K562 (cell line): ENCODE data around the gene NR1I3. TPM values are rescaled to one million over a fixed set of nuclear protein-coding genes. Genes with fewer than 3 reads are reported as not detected.
A peak's percentile ranks its signal among the peaks of the same experiment; 100 is the strongest.

Experiments
- DLX4 ChIP-seq: fragments of 250-450 bp; sonication (Bioruptor Pico); IDR thresholded peaks from 2 replicates; pipeline ENCODE4 v1.6.1; 2021; ENCODE audit warnings: mild to moderate bottlenecking
- E2F5 ChIP-seq: sonication (generic); formaldehyde crosslinking; IDR thresholded peaks from 2 replicates; pipeline ENCODE4 v1.8.0; 2022; ENCODE audit warnings: mild to moderate bottlenecking, missing genetic modification reagents
- GATAD2B ChIP-seq: fragments of 450-650 bp; IDR thresholded peaks from 2 replicates; pipeline ENCODE4 v1.6.1; 2017; ENCODE audit warnings: mild to moderate bottlenecking, borderline replicate concordance
- KLF16 ChIP-seq: IDR thresholded peaks from 2 replicates; pipeline ENCODE4 v1.6.1; 2016; ENCODE audit warnings: antibody characterized with exemption
- REST ChIP-seq, 2 experiments: fragments of 450-650 bp; formaldehyde crosslinking in 1 of 2; IDR thresholded peaks; 2 replicates each; pipeline versions ENCODE4 v1.4.0 to v1.6.1; 2014 to 2020; ENCODE audit warnings: mild to moderate bottlenecking in 2 of 2, borderline replicate concordance in 1 of 2, low read depth in 1 of 2
- ZBTB11 ChIP-seq, 3 experiments: fragments of 200-800 bp in 1 of 3; fragments of 250-450 bp in 1 of 3; fragments of 450-650 bp in 1 of 3; sonication (Bioruptor Pico) in 1 of 3; sonication (Bioruptor generic) in 1 of 3; formaldehyde crosslinking in 1 of 3; IDR thresholded peaks; 2 replicates each; pipeline versions ENCODE4 v1.6.1 to v1.8.0; 2016 to 2022; ENCODE audit warnings: mild to moderate bottlenecking in 2 of 3, missing genetic modification characterization in 2 of 3, missing compliant biosample characterization in 1 of 3, moderate library complexity in 1 of 3
- ZNF592 ChIP-seq: fragments of 450-650 bp; IDR thresholded peaks from 2 replicates; pipeline ENCODE4 v1.6.1; 2017; ENCODE audit warnings: antibody characterized with exemption, mild to moderate bottlenecking
- polyA plus RNA-seq, 8 experiments: library from polyadenylated mRNA; depleted of rRNA in 4 of 8; stranded (reverse) in 5 of 8; unstranded in 3 of 8; fragments of >200 nt; fragmentation: Nextera tagmentation in 2 of 8; fragmentation: Illumina TruSeq in 1 of 8; extraction: Ambion mirVana in 2 of 8; extraction: Trizol in 1 of 8; gene quantifications; 2 replicates each; pipeline versions ENCODE4 v1.2.1 to v1.2.3, GENCODE V29; 2011 to 2014; ENCODE audit warnings: inconsistent platforms in 1 of 8, missing spikeins in 1 of 8
- total RNA-seq, 7 experiments: library from RNA; depleted of rRNA in 6 of 7; stranded (reverse); fragments of >200 nt in 6 of 7; fragmentation: Illumina TruSeq in 2 of 7; extraction: Trizol in 2 of 7; gene quantifications; 2 replicates each; pipeline versions ENCODE4 v1.2.1 to v1.2.3, GENCODE V29; 2011 to 2021; ENCODE audit warnings: low replicate concordance in 1 of 7

Gene NR1I3
- total and polyA plus RNA-seq, 9 of the 15 experiments (the other 6 are each of a cell fraction or from before 2014, with no cell fraction given), result 0.11 TPM; not detected in 8

GRCh38 chr1:161209790-161210409 is 28.1 kb downstream of the NR1I3 start (continued):
- TF ChIP-seq ZBTB11 (CRISPR knock-in tag; IDR thresholded peaks at IDR 0.05) (peak in 2 of 3 experiments; percentile 53 to 81; a peak in 2 of 6 replicates), DLX4 (CRISPR knock-in tag) (no peak), KLF16 (0 out of 2 replicates have a peak, but pooled peaks have one; percentile 30), GATAD2B (peak; percentile 54; the same call in 1 of the 2 replicates), REST (IDR thresholded peaks at IDR 0.05; ENCODE audit: borderline replicate concordance) (peak; percentile 87), REST (CRISPR knock-in tag; IDR thresholded peaks at IDR 0.05; ENCODE audit: low read depth) (no peak), ZNF592 (0 out of 2 replicates have a peak, but pooled peaks have one; percentile 22), E2F5 (CRISPR knock-in tag) (no peak)
